Keratinocyte (primary cell): ENCODE data around the gene ANTXR2.

Experiments
- EZH2 ChIP-seq: IDR thresholded peaks from one replicate; pipeline ENCODE4 v1.6.1; 2012; ENCODE audit warnings: inconsistent platforms, mild to moderate bottlenecking, low read length, moderate library complexity
- TF ChIP-seq, protein P1 (sequence below), 3 experiments: IDR thresholded peaks in 1 of 3; conservative IDR thresholded peaks in 1 of 3; optimal IDR thresholded peaks in 1 of 3; 2 replicates in 2 of 3; 3 replicates in 1 of 3; pipeline versions ENCODE3 to v1.5.1; 2011; ENCODE audit warnings: low read length in 3 of 3, mild to moderate bottlenecking in 3 of 3, moderate library complexity in 2 of 3, control low read depth in 1 of 3, inconsistent platforms in 1 of 3; ENCODE audit not compliant: insufficient read depth in 2 of 3; ENCODE audit errors: extremely low read depth in 1 of 3

GRCh38 chr4:80077639-80078038 lies 4.6 kb upstream of the ANTXR2 start:
- TF ChIP-seq, protein P1, sequence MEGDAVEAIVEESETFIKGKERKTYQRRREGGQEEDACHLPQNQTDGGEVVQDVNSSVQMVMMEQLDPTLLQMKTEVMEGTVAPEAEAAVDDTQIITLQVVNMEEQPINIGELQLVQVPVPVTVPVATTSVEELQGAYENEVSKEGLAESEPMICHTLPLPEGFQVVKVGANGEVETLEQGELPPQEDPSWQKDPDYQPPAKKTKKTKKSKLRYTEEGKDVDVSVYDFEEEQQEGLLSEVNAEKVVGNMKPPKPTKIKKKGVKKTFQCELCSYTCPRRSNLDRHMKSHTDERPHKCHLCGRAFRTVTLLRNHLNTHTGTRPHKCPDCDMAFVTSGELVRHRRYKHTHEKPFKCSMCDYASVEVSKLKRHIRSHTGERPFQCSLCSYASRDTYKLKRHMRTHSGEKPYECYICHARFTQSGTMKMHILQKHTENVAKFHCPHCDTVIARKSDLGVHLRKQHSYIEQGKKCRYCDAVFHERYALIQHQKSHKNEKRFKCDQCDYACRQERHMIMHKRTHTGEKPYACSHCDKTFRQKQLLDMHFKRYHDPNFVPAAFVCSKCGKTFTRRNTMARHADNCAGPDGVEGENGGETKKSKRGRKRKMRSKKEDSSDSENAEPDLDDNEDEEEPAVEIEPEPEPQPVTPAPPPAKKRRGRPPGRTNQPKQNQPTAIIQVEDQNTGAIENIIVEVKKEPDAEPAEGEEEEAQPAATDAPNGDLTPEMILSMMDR (optimal IDR thresholded peaks at IDR 0.05 in 1 of 3, IDR thresholded peaks at IDR 0.05 in 1 of 3, conservative IDR thresholded peaks at IDR 0.05 in 1 of 3; ENCODE audit: extremely low read depth in 1 of 3, insufficient read depth in 2 of 3, low read length in 3 of 3) = no peak
- TF ChIP-seq EZH2 = no peak
